ENCODE results near the gene CD1D. TPM values are rescaled to one million over a fixed set of nuclear protein-coding genes. Genes with fewer than 3 reads are reported as not detected.
"Not testable (repeated sequence)": the region's sequence is repeated elsewhere in the genome, so short reads cannot be mapped to it uniquely, and the experiment has no call there.

The CD1D gene
- total RNA-seq, 2 donors from 2014 or later = 4.6 to 7.9 TPM

DNA sequence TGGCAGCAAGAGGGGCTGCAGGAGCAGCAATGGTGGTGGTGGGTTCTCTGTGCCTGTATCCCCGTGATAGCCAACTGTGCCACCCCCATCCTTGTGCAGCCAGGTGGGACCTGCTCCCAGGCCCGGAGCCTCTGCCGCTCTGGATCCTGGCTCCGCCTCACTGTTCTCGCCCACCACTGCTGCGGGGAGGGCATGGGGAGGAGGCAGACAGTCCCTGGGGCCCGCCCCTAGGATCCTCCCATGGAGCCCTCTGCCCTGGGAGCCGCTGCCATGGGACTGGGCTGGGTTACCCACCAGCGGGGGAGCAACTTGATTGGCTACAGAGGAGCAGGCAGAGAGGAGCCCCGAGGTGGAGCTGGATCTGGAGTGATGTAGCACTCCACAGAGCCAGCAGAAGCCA is 31.6 kb downstream of the CD1D start:
- H3K4me1 ChIP-seq = no peaks in the 10 kb centered on the region
- intact Hi-C loops (cut with DNase I) = no loop called here
- no peaks in the 10 kb centered on the region for H3K9me3 ChIP-seq
- DNase-seq = no peak
- H3K27me3 ChIP-seq = no peaks in the 10 kb centered on the region
- no peak overlapping the region for H3K27ac ChIP-seq
- H3K36me3 ChIP-seq = no peaks in the 10 kb centered on the region
- no peak overlapping the region for H3K9ac ChIP-seq (ENCODE audit: low read depth in 2 of 2, low read length in 2 of 2)
- no peak overlapping the region for H3K4me3 ChIP-seq
- TF ChIP-seq, protein P1, sequence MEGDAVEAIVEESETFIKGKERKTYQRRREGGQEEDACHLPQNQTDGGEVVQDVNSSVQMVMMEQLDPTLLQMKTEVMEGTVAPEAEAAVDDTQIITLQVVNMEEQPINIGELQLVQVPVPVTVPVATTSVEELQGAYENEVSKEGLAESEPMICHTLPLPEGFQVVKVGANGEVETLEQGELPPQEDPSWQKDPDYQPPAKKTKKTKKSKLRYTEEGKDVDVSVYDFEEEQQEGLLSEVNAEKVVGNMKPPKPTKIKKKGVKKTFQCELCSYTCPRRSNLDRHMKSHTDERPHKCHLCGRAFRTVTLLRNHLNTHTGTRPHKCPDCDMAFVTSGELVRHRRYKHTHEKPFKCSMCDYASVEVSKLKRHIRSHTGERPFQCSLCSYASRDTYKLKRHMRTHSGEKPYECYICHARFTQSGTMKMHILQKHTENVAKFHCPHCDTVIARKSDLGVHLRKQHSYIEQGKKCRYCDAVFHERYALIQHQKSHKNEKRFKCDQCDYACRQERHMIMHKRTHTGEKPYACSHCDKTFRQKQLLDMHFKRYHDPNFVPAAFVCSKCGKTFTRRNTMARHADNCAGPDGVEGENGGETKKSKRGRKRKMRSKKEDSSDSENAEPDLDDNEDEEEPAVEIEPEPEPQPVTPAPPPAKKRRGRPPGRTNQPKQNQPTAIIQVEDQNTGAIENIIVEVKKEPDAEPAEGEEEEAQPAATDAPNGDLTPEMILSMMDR (IDR thresholded peaks at IDR 0.05) = no peak

DNA sequence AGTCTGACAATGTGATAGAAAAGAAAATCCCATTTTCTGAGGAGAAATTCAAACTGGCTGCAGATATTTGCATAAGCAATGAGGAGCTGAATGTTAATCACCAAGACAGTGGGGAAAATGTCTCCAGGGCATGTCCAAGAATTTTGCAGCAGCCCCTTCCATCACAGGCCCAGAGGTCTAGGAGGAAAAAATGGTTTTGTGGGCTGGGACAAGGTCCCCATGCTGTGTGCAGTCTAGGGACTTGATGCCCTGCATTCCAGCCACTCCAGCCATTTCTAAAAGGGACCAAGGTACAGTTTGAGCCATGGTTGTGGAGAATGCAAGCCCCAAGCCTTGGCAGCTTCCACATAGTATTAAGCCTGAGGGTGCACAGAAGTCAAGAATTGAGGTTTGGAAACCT is 42.8 kb downstream of the CD1D start:
- H3K27ac ChIP-seq; H3K27me3 ChIP-seq; H3K36me3 ChIP-seq; H3K4me1 ChIP-seq; intact Hi-C loops (cut with DNase I); H3K9me3 ChIP-seq; H3K9ac ChIP-seq (ENCODE audit: low read depth in 2 of 2, low read length in 2 of 2); H3K4me3 ChIP-seq; DNase-seq: not testable (repeated sequence)

DNA sequence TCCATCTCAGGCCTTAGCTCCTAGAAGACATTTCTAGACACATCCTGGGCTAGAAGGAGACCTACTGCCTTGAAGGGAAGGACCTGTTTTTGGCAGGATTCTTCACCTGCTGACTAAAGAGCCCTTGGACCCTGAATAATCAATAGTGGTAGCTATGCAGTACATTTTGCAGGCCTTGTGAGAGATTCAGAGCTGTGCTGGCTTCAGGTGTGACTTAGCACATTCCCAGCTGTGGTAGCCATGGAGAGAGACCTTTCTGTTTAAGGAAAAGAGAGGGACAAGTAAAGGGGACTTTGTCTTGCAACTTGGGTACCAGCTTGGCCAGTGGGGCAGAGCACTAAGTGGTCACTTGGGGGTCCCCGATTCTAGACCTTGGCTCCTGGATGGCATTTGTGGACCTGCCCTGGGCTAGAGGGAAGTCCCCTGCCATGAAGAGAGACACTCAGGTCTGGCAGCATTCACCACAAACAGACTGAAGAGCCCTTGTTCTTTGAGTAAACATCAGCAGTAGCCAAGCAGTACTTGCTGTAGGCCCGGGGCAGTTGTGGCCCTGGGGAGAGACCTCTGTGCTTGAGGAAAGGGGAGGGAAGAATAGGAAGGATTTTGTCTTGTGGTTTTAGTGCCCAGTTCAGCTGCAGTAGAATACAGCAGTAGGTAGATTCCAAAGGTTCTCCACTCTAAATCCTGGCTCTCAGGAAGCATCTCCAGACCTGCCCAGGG is 47.4 kb downstream of the CD1D start:
- Histone ChIP-seq H3K27me3 (no peaks in the 10 kb centered on the region), H3K9ac (ENCODE audit: low read depth in 2 of 2, low read length in 2 of 2) (no peak overlapping the region), H3K4me1 (no peaks in the 10 kb centered on the region), H3K4me3 (no peak overlapping the region), H3K27ac (no peak overlapping the region), H3K36me3 (no peaks in the 10 kb centered on the region), H3K9me3 (no peaks in the 10 kb centered on the region)
- intact Hi-C loops (cut with DNase I) = no loop called here
- DNase-seq = no peak
- TF ChIP-seq, protein P1 (IDR thresholded peaks at IDR 0.05) = no peak

Other genes starting within 250 kb of the CD1D start
- gene KIRREL1, start 187.2 kb upstream of the CD1D start, total RNA-seq = 10 to 100 TPM in 1 of 2 donors, 1 to 10 TPM in 1; 5.8 to 12.8 TPM
- under 1 TPM in 1 of 2 donors, not detected in 1; 0.11 TPM for gene CD1A, start 73.5 kb downstream of the CD1D start, total RNA-seq
- gene CD1C, start 109.0 kb downstream of the CD1D start, total RNA-seq = under 1 TPM; 0.32 to 0.98 TPM
- gene CD1B, start 150.6 kb downstream of the CD1D start, total RNA-seq = not detected
- gene CD1E, start 173.0 kb downstream of the CD1D start, total RNA-seq = under 1 TPM in 1 of 2 donors, not detected in 1; 0.24 TPM
- gene OR10T2, start 218.6 kb downstream of the CD1D start, total RNA-seq = not detected
- gene OR10K2, start 245.3 kb downstream of the CD1D start, total RNA-seq = not detected

Measured in colonic mucosa (tissue), 4 donors.